Measurements from ENCODE around the gene HK1. TPM values are rescaled to one million over a fixed set of nuclear protein-coding genes. Genes with fewer than 3 reads are reported as not detected.
A peak's percentile ranks its signal among the peaks of the same experiment; 100 is the strongest.

Gene HK1
- total and polyA plus RNA-seq, 2 of the 4 experiments (the other 2 are of a cell fraction): 53.7 to 90.5 TPM

DNA sequence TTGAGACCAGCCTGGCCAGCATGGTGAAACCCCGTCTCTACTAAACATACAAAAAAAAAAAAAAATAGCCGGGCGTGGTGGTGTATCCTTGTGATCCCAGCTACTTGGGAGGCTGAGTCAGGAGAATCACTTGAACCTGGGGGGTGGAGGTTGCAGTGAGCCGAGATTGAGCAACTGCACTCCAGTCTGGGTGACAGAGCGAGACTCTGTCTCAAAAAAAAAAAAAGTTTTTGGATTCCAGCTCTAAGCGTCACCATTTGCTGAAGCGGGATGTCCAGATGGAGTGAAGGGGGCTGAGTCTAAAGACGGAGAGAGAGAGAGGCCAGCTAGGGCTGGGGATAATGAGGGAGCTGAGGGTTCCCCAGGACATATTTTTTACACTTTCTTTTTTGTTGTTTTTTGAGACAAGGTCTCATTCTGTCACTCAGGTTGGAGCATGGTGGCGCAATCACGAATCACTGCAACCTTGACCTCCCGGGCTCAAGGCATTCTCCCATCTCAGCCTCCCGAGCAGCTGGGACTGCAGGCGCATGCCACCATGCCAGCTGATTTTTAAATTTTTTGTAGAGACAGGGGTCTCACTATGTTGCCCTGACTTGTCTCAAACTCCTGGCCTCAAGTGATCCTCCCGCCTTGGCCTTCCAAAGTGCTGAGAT lies 9.4 kb upstream of the HK1 start:
- Histone ChIP-seq H4K20me1 (ENCODE audit: insufficient read depth, low read length) (no peaks in the 10 kb centered on the region), H3K9me3 (ENCODE audit: control insufficient read depth, insufficient read depth, low read length) (peaks cover 2% of the 10 kb centered on the region; the same call in 1 of the 2 replicates), H3K36me3 (ENCODE audit: control insufficient read depth, insufficient read depth, low read length) (no peaks in the 10 kb centered on the region), H3K9ac (ENCODE audit: low read depth, low read length) (no peak overlapping the region), H2BK20ac (ENCODE audit: low read depth, low read length) (no peak overlapping the region), H4K91ac (ENCODE audit: insufficient read depth, low read depth, low read length) (no peak overlapping the region), H2AK5ac (ENCODE audit: low read depth, low read length) (no peak overlapping the region), H4K8ac (ENCODE audit: low read depth in 2 of 2, low read length in 2 of 2) (no peak overlapping the region), H3K56ac (ENCODE audit: extremely low read depth, insufficient read depth, low read length) (no peak overlapping the region), H3K23ac (ENCODE audit: low read depth, low read length) (no peak overlapping the region), H3K4me3 (ENCODE audit: insufficient read depth, low read depth, low read length) (no peak overlapping the region), H3K18ac (ENCODE audit: low read depth, low read length) (no peak overlapping the region), H2BK15ac (ENCODE audit: low read depth, low read length) (no peak overlapping the region), H3K27me3 (ENCODE audit: control insufficient read depth, insufficient read depth, low read length) (peaks cover 36% of the 10 kb centered on the region), H2AK9ac (replicated peaks; ENCODE audit: low read depth, low read length, poor library complexity) (no peak overlapping the region), H3K4me1 (ENCODE audit: control insufficient read depth, insufficient read depth, low read length) (no peaks in the 10 kb centered on the region), H3K14ac (replicated peaks; ENCODE audit: low read depth, low read length) (no peak overlapping the region), H2AFZ (replicated peaks; ENCODE audit: low read length, poor library complexity) (no peak overlapping the region), H3K9me1 (ENCODE audit: insufficient read depth, low read length) (no peaks in the 10 kb centered on the region), H3K4me2 (ENCODE audit: low read depth, low read length) (no peak overlapping the region), H3K27ac (ENCODE audit: insufficient read depth, low read length) (no peak overlapping the region), H2BK5ac (ENCODE audit: low read depth, low read length, poor library complexity, severe bottlenecking) (no peak overlapping the region), H3K4ac (ENCODE audit: low read depth, low read length) (no peak overlapping the region), H4K5ac (ENCODE audit: low read depth, low read length) (no peak overlapping the region), H3K79me1 (ENCODE audit: low read depth in 1 of 2, low read length in 2 of 2) (no peaks in the 10 kb centered on the region), H2BK120ac (ENCODE audit: low read depth, low read length) (no peak overlapping the region)
- ATAC-seq (ENCODE audit: low read depth) (no peak), DNase-seq (no peak)
- dilution Hi-C loops (cut with HindIII; ENCODE audit: low sequenced_read_pairs, unreplicated experiment): no loop called here
- no TSS peak for BruUV-seq (replicated peaks)
- TF ChIP-seq CEBPB (IDR thresholded peaks at IDR 0.05; ENCODE audit: low read depth, low read length): peak; percentile 47
- no peak for TF ChIP-seq MAFK (IDR thresholded peaks at IDR 0.05; ENCODE audit: low read depth, low read length)
- TF ChIP-seq CHD1 (IDR thresholded peaks at IDR 0.05; ENCODE audit: low read depth, low read length): no peak
- TF ChIP-seq, protein P1, sequence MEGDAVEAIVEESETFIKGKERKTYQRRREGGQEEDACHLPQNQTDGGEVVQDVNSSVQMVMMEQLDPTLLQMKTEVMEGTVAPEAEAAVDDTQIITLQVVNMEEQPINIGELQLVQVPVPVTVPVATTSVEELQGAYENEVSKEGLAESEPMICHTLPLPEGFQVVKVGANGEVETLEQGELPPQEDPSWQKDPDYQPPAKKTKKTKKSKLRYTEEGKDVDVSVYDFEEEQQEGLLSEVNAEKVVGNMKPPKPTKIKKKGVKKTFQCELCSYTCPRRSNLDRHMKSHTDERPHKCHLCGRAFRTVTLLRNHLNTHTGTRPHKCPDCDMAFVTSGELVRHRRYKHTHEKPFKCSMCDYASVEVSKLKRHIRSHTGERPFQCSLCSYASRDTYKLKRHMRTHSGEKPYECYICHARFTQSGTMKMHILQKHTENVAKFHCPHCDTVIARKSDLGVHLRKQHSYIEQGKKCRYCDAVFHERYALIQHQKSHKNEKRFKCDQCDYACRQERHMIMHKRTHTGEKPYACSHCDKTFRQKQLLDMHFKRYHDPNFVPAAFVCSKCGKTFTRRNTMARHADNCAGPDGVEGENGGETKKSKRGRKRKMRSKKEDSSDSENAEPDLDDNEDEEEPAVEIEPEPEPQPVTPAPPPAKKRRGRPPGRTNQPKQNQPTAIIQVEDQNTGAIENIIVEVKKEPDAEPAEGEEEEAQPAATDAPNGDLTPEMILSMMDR (conservative IDR thresholded peaks at IDR 0.05; ENCODE audit: low read depth, low read length): no peak
- TF ChIP-seq, protein P2, sequence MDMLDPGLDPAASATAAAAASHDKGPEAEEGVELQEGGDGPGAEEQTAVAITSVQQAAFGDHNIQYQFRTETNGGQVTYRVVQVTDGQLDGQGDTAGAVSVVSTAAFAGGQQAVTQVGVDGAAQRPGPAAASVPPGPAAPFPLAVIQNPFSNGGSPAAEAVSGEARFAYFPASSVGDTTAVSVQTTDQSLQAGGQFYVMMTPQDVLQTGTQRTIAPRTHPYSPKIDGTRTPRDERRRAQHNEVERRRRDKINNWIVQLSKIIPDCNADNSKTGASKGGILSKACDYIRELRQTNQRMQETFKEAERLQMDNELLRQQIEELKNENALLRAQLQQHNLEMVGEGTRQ (IDR thresholded peaks at IDR 0.05; ENCODE audit: low read depth, low read length): no peak
- TF ChIP-seq, protein P3, sequence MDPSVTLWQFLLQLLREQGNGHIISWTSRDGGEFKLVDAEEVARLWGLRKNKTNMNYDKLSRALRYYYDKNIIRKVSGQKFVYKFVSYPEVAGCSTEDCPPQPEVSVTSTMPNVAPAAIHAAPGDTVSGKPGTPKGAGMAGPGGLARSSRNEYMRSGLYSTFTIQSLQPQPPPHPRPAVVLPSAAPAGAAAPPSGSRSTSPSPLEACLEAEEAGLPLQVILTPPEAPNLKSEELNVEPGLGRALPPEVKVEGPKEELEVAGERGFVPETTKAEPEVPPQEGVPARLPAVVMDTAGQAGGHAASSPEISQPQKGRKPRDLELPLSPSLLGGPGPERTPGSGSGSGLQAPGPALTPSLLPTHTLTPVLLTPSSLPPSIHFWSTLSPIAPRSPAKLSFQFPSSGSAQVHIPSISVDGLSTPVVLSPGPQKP (IDR thresholded peaks at IDR 0.05; ENCODE audit: borderline replicate concordance, low read depth, low read length): no peak
- in situ Hi-C loops (cut with MboI; ENCODE audit: low sequenced_read_pairs): no loop called here
- WGBS, 2 experiments (ENCODE audit: extremely low coverage in 2 of 2, insufficient read length in 1 of 2): 95% methylated on average over 5 of the region's 14 CpGs; no CpG with 5 or more reads in 1 of the 2 experiments
- ChIA-PET CTCF (interaction anchor here (0.6 kb wide), 1 partner anchor 42 kb away, joined by 3 read pairs; no protein-coding TSS in a partner anchor), POLR2A (ENCODE audit: unreplicated experiment) (no interaction called here)
- intact Hi-C loops (cut with micrococcal nuclease): loop anchor here (1.0 to 5.0 kb wide), 2 partner anchors 14 to 38 kb away; no protein-coding TSS in a partner anchor
